C4-2B (cell line): ENCODE data around the gene CNTF.

Experiments used
- CTCF ChIP-seq: fragments of 450-650 bp; conservative IDR thresholded peaks from 2 replicates; pipeline ENCODE4 v1.5.1; 2017; ENCODE audit warnings: mild to moderate bottlenecking
- ZFX ChIP-seq: fragments of 450-650 bp; IDR thresholded peaks from 2 replicates; pipeline ENCODE4 v1.6.1; 2017

GRCh38 chr11:58640386-58641023, 18.0 kb downstream of the CNTF start:
- TF ChIP-seq CTCF (no peak), ZFX (no peak)
